H9 (cell line): ENCODE data around the gene RIPPLY2. TPM values are rescaled to one million over a fixed set of nuclear protein-coding genes. Genes with fewer than 3 reads are reported as not detected.

Experiments
- DNase-seq: peaks from one replicate; pipeline ENCODE4 v3.0.0-alpha.2; 2017
- H2AFZ ChIP-seq: one replicate; pipeline ENCODE4 v1.6.1; 2013; ENCODE audit warnings: mild to moderate bottlenecking, low read length, control low read depth, moderate library complexity
- H2AK5ac ChIP-seq: 2 replicates; pipeline ENCODE4 v1.6.1; 2013; ENCODE audit warnings: low read length, control low read depth, mixed read lengths; ENCODE audit not compliant: insufficient read length
- H2BK120ac ChIP-seq: one replicate; pipeline ENCODE4 v1.6.1; 2013; ENCODE audit warnings: low read depth, mild to moderate bottlenecking, low read length, control low read depth, inconsistent platforms; ENCODE audit not compliant: poor library complexity, severe bottlenecking
- H2BK12ac ChIP-seq: 2 replicates; pipeline ENCODE4 v1.6.1; 2013; ENCODE audit warnings: low read length, control low read depth, mixed read lengths, low read depth; ENCODE audit not compliant: insufficient read length
- H2BK15ac ChIP-seq: 2 replicates; pipeline ENCODE4 v1.6.1; 2013; ENCODE audit warnings: low read depth, low read length, control low read depth
- H2BK20ac ChIP-seq: one replicate; pipeline ENCODE4 v1.6.1; 2013; ENCODE audit warnings: low read depth, mild to moderate bottlenecking, low read length, control low read depth, inconsistent platforms; ENCODE audit not compliant: poor library complexity, severe bottlenecking
- H2BK5ac ChIP-seq: 2 replicates; pipeline ENCODE4 v1.6.1; 2013; ENCODE audit warnings: low read length, control low read depth, mixed read lengths; ENCODE audit not compliant: insufficient read length
- H3K14ac ChIP-seq: 2 replicates; pipeline ENCODE4 v1.6.1; 2013; ENCODE audit warnings: low read length, control low read depth; ENCODE audit not compliant: insufficient read depth
- H3K18ac ChIP-seq: 2 replicates; pipeline ENCODE4 v1.6.1; 2013; ENCODE audit warnings: low read depth, mild to moderate bottlenecking, mixed read lengths, low read length, control low read depth; ENCODE audit not compliant: insufficient read length
- H3K23ac ChIP-seq: 2 replicates; pipeline ENCODE4 v1.6.1; 2013; ENCODE audit warnings: low read length, control low read depth, mixed read lengths, low read depth; ENCODE audit not compliant: insufficient read length
- H3K23me2 ChIP-seq: 2 replicates; pipeline ENCODE4 v1.6.1; 2013; ENCODE audit warnings: low read depth, mild to moderate bottlenecking, mixed read lengths, low read length, control low read depth; ENCODE audit not compliant: insufficient read length, poor library complexity, severe bottlenecking
- H3K27ac ChIP-seq: 2 replicates; pipeline ENCODE4 v1.5.1; 2013; ENCODE audit warnings: low read length, control low read depth, mixed read lengths, low read depth; ENCODE audit not compliant: insufficient read length
- H3K27me3 ChIP-seq: 2 replicates; pipeline ENCODE4 v1.6.1; 2013; ENCODE audit warnings: low read length, control low read depth, inconsistent platforms; ENCODE audit not compliant: insufficient read depth
- H3K4ac ChIP-seq: 2 replicates; pipeline ENCODE4 v1.6.1; 2013; ENCODE audit warnings: low read depth, mild to moderate bottlenecking, control low read depth, inconsistent platforms, low read length, moderate library complexity
- H3K4me1 ChIP-seq: 2 replicates; pipeline ENCODE4 v1.6.1; 2013; ENCODE audit warnings: low read length, control low read depth, inconsistent platforms; ENCODE audit not compliant: insufficient read depth
- H3K4me2 ChIP-seq: 2 replicates; pipeline ENCODE4 v1.6.1; 2013; ENCODE audit warnings: low read length, control low read depth, mixed read lengths; ENCODE audit not compliant: insufficient read length, insufficient read depth
- H3K56ac ChIP-seq: 2 replicates; pipeline ENCODE4 v1.6.1; 2013; ENCODE audit warnings: low read depth, mild to moderate bottlenecking, mixed read lengths, low read length, control low read depth; ENCODE audit not compliant: insufficient read length
- H3K79me1 ChIP-seq: 2 replicates; pipeline ENCODE4 v1.6.1; 2013; ENCODE audit warnings: low read depth, mild to moderate bottlenecking, moderate library complexity, low read length, control low read depth, inconsistent platforms; ENCODE audit not compliant: insufficient read depth, poor library complexity, severe bottlenecking
- H3K79me2 ChIP-seq: 2 replicates; pipeline ENCODE4 v1.6.1; 2013; ENCODE audit warnings: low read length, control low read depth, inconsistent platforms; ENCODE audit not compliant: insufficient read depth
- H3K9ac ChIP-seq: 2 replicates; pipeline ENCODE4 v1.6.1; 2013; ENCODE audit warnings: low read length, control low read depth, mixed read lengths; ENCODE audit not compliant: insufficient read length; ENCODE audit errors: extremely low read depth
- H3K9me3 ChIP-seq: one replicate; pipeline ENCODE4 v1.6.1; 2013; ENCODE audit warnings: low read depth, low read length, inconsistent platforms; ENCODE audit not compliant: control insufficient read depth
- H3T11ph ChIP-seq: one replicate; pipeline ENCODE4 v1.6.1; 2013; ENCODE audit warnings: mild to moderate bottlenecking, low read length, control low read depth, inconsistent platforms
- H4K20me1 ChIP-seq: one replicate; pipeline ENCODE4 v1.6.1; 2013; ENCODE audit not compliant: control insufficient read depth, insufficient read length, insufficient read depth
- H4K5ac ChIP-seq: 2 replicates; pipeline ENCODE4 v1.6.1; 2013; ENCODE audit warnings: low read depth, mild to moderate bottlenecking, mixed read lengths, low read length, control low read depth; ENCODE audit not compliant: insufficient read length
- H4K8ac ChIP-seq: replicated peaks from 2 replicates; pipeline ENCODE4 v1.6.1; 2013; ENCODE audit warnings: low read length, control low read depth, mixed read lengths, low read depth; ENCODE audit not compliant: insufficient read length
- H4K91ac ChIP-seq: 2 replicates; pipeline ENCODE4 v1.6.1; 2013; ENCODE audit warnings: low read depth, mild to moderate bottlenecking, moderate library complexity, mixed read lengths, low read length, control low read depth; ENCODE audit not compliant: insufficient read length
- H3K27ac Mint-ChIP-seq, 3 experiments: 2 replicates in 2 of 3; 3 replicates in 1 of 3; pipeline ENCODE4 v1.8.0; 2020 to 2021; ENCODE audit warnings: mixed read lengths in 3 of 3, mild to moderate bottlenecking in 1 of 3, moderate library complexity in 1 of 3
- H3K27me3 Mint-ChIP-seq: 2 replicates; pipeline ENCODE4 v1.8.0; 2021; ENCODE audit warnings: low read depth, mild to moderate bottlenecking, moderate library complexity, mixed read lengths
- H3K36me3 Mint-ChIP-seq, 3 experiments: 2 replicates in 2 of 3; 3 replicates in 1 of 3; pipeline ENCODE4 v1.8.0; 2020 to 2021; ENCODE audit warnings: low read depth in 3 of 3, mixed read lengths in 3 of 3; ENCODE audit not compliant: insufficient read depth in 1 of 3
- H3K4me1 Mint-ChIP-seq, 2 experiments: 2 replicates each; pipeline ENCODE4 v1.8.0; 2020; ENCODE audit warnings: mixed read lengths in 2 of 2
- H3K4me3 Mint-ChIP-seq, 2 experiments: 2 replicates in 1 of 2; 3 replicates in 1 of 2; pipeline ENCODE4 v1.8.0; 2020 to 2021; ENCODE audit warnings: mild to moderate bottlenecking in 2 of 2, mixed read lengths in 2 of 2, moderate library complexity in 1 of 2
- H3K9me3 Mint-ChIP-seq, 2 experiments: 2 replicates in 1 of 2; 3 replicates in 1 of 2; pipeline ENCODE4 v1.8.0; 2020; ENCODE audit warnings: mild to moderate bottlenecking in 2 of 2, mixed read lengths in 2 of 2, moderate library complexity in 1 of 2
- total RNA-seq: library from RNA; stranded (reverse); gene quantifications from 2 replicates; pipeline ENCODE4 v1.2.1, GENCODE V29; 2021
- TF ChIP-seq, protein P1 (sequence below): fragments of 200-600 bp; sonication (generic); conservative IDR thresholded peaks from 3 replicates; pipeline ENCODE4 v1.8.0; 2021; ENCODE audit warnings: antibody characterized with exemption, mild to moderate bottlenecking

Gene RIPPLY2
- total RNA-seq, 1 experiment from 2014 or later: 0.90 TPM

DNA sequence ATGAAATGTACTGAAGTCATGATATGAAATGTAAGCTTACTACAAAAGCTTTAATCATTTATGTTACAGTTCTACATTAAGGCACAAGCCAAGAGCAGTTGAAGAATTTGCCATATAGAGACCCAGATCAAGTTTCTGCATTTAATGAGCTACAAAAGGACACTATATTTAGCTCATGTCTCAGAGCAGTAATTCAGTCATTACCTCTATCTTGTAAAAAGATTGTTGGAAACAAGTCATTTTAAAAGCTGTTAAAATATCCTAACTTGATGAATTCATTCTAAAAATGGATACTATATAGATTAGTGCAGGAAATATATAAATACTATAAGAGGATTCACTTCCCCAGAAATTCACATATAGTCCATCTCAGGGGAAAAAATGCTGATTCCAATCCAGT lies 45.2 kb upstream of the RIPPLY2 start:
- Histone ChIP-seq H2AK5ac (no peak overlapping the region), H3K56ac (no peak overlapping the region), H3K23me2 (no peaks in the 10 kb centered on the region), H3K79me1 (no peaks in the 10 kb centered on the region), H3T11ph (no peak overlapping the region), H4K20me1 (no peaks in the 10 kb centered on the region), H3K27ac (no peak overlapping the region), H3K9me3 (no peaks in the 10 kb centered on the region), H3K4me2 (no peak overlapping the region), H2BK20ac (no peak overlapping the region), H2BK15ac (no peak overlapping the region), H3K14ac (no peak overlapping the region), H3K4ac (no peak overlapping the region), H2AFZ (no peak overlapping the region), H3K23ac (no peak overlapping the region), H2BK12ac (no peak overlapping the region), H4K91ac (no peak overlapping the region), H2BK5ac (no peak overlapping the region), H3K4me1 (no peaks in the 10 kb centered on the region), H4K5ac (no peak overlapping the region), H2BK120ac (no peak overlapping the region), H3K79me2 (no peaks in the 10 kb centered on the region), H3K18ac (no peak overlapping the region), H3K9ac (no peak overlapping the region), H4K8ac (no peak overlapping the region), H3K27me3 (no peaks in the 10 kb centered on the region)
- peaks cover 2 to 8% of the 10 kb centered on the region in 2 experiments; a peak in 3 of 4 replicates for H3K4me1 Mint-ChIP-seq
- DNase-seq: no peak
- H3K36me3 Mint-ChIP-seq: peaks cover 2 to 10% (median 5%) of the 10 kb centered on the region in 3 experiments; a peak in 5 of 7 replicates
- H3K4me3 Mint-ChIP-seq: no peak overlapping the region
- no peak overlapping the region for H3K27ac Mint-ChIP-seq
- TF ChIP-seq, protein P1, sequence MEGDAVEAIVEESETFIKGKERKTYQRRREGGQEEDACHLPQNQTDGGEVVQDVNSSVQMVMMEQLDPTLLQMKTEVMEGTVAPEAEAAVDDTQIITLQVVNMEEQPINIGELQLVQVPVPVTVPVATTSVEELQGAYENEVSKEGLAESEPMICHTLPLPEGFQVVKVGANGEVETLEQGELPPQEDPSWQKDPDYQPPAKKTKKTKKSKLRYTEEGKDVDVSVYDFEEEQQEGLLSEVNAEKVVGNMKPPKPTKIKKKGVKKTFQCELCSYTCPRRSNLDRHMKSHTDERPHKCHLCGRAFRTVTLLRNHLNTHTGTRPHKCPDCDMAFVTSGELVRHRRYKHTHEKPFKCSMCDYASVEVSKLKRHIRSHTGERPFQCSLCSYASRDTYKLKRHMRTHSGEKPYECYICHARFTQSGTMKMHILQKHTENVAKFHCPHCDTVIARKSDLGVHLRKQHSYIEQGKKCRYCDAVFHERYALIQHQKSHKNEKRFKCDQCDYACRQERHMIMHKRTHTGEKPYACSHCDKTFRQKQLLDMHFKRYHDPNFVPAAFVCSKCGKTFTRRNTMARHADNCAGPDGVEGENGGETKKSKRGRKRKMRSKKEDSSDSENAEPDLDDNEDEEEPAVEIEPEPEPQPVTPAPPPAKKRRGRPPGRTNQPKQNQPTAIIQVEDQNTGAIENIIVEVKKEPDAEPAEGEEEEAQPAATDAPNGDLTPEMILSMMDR: no peak
- peaks cover 2 to 3% of the 10 kb centered on the region in 2 experiments; a peak in 2 of 5 replicates for H3K9me3 Mint-ChIP-seq
- no peaks in the 10 kb centered on the region for H3K27me3 Mint-ChIP-seq
